Lower lobe of right lung (tissue), 2 donors: ENCODE data around the gene CPE. TPM values are rescaled to one million over a fixed set of nuclear protein-coding genes. Genes with fewer than 3 reads are reported as not detected.
"Not testable (repeated sequence)": the region's sequence is repeated elsewhere in the genome, so short reads cannot be mapped to it uniquely, and the experiment has no call there.

Experiments used
- ATAC-seq, 2 donors: fragments of 200-7000 bp; cut with Tn5 transposase; one replicate each; pipeline ENCODE4 v1.9.1; 2020 to 2022; ENCODE audit warnings: mild to moderate bottlenecking in 2 of 2, moderate library complexity in 2 of 2
- DNase-seq: peaks from one replicate; pipeline ENCODE4 v3.0.0-alpha.2; 2020
- H3K27ac ChIP-seq: fragments of 200-600 bp; one replicate; pipeline ENCODE4 v1.8.0; 2022
- H3K27me3 ChIP-seq: fragments of 200-600 bp; one replicate; pipeline ENCODE4 v1.8.0; 2022; ENCODE audit warnings: low read depth
- H3K36me3 ChIP-seq: fragments of 200-600 bp; one replicate; pipeline ENCODE4 v1.8.0; 2022; ENCODE audit warnings: mild to moderate bottlenecking
- H3K4me1 ChIP-seq: fragments of 200-600 bp; one replicate; pipeline ENCODE4 v1.8.0; 2022
- H3K4me3 ChIP-seq: fragments of 200-600 bp; one replicate; pipeline ENCODE4 v1.8.0; 2022; ENCODE audit warnings: mild to moderate bottlenecking
- H3K9me3 ChIP-seq: fragments of 200-600 bp; one replicate; pipeline ENCODE4 v1.8.0; 2022
- intact Hi-C: fragments of 100-400 bp; cut with DNase I; formaldehyde crosslinking; loops from one replicate; pipeline ENCODE4 v1.11.0; 2022
- total RNA-seq: library from RNA; stranded (reverse); fragmentation: NEBNext Ultra II Directional; extraction: Animal tissue kit (Norgen Biotek cat#: 25700); gene quantifications from one replicate; pipeline ENCODE4 v1.2.1, GENCODE V29; 2021
- TF ChIP-seq, protein P1 (sequence below): fragments of 200-600 bp; IDR thresholded peaks from one replicate; pipeline ENCODE4 v1.8.0; 2022; ENCODE audit warnings: antibody characterized with exemption, mild to moderate bottlenecking
- donor health status: DM: no; HTN: yes; CAD: no; lungs with severe emphysema.

Gene CPE
- total RNA-seq, 1 donor from 2014 or later: 36.9 TPM

DNA sequence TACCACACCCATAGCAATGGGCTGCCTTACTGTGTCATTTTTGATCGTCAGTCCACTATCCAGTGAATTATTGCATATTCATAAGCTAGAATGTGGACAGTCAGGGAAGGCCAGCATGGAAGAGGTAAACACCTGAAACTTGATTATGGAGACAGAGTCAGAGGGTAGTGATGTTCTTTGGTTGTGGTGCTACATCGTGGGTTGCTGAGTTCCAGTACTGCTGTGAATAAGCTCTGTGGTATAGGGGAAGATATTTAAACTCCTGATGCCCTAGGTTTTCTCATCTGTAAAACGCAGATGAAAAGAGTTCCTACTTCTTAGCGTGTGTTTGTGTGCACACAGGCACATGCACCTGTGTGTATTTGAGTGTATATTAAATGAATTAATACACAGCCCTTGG, 69.9 kb downstream of the CPE start:
- H3K4me1 ChIP-seq: no peaks in the 10 kb centered on the region
- H3K36me3 ChIP-seq: no peaks in the 10 kb centered on the region
- no peak for ATAC-seq
- DNase-seq: no peak
- H3K4me3 ChIP-seq: no peak overlapping the region
- H3K27ac ChIP-seq: no peak overlapping the region
- intact Hi-C loops: no loop called here
- TF ChIP-seq, protein P1, sequence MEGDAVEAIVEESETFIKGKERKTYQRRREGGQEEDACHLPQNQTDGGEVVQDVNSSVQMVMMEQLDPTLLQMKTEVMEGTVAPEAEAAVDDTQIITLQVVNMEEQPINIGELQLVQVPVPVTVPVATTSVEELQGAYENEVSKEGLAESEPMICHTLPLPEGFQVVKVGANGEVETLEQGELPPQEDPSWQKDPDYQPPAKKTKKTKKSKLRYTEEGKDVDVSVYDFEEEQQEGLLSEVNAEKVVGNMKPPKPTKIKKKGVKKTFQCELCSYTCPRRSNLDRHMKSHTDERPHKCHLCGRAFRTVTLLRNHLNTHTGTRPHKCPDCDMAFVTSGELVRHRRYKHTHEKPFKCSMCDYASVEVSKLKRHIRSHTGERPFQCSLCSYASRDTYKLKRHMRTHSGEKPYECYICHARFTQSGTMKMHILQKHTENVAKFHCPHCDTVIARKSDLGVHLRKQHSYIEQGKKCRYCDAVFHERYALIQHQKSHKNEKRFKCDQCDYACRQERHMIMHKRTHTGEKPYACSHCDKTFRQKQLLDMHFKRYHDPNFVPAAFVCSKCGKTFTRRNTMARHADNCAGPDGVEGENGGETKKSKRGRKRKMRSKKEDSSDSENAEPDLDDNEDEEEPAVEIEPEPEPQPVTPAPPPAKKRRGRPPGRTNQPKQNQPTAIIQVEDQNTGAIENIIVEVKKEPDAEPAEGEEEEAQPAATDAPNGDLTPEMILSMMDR: no peak
- no peaks in the 10 kb centered on the region for H3K9me3 ChIP-seq
- no peaks in the 10 kb centered on the region for H3K27me3 ChIP-seq

DNA sequence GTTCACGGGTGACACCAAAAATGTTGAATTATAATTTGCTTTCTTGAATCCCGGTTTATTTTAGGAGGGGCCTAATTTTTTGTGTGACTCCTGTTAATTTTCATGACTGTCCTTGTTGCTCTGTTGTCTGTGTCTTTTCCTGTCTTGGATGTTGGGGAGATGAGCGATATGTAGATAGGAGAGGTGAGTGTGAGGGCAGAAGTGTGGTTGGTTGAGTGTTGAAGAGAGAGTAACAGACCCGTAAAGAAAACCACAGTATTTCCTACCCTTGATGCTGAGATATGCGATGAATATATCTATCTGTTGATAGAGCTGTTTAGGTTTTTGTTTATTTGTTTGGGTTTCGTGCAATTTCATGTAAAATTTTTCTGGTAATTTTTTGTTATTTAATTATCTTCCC, 70.5 kb downstream of the CPE start:
- Histone ChIP-seq H3K36me3 (no peaks in the 10 kb centered on the region), H3K9me3 (no peaks in the 10 kb centered on the region), H3K4me1 (no peaks in the 10 kb centered on the region), H3K4me3 (no peak overlapping the region), H3K27ac (no peak overlapping the region), H3K27me3 (no peaks in the 10 kb centered on the region)
- TF ChIP-seq, protein P1: no peak
- DNase-seq (no peak), ATAC-seq (no peak)
- intact Hi-C loops: no loop called here

DNA sequence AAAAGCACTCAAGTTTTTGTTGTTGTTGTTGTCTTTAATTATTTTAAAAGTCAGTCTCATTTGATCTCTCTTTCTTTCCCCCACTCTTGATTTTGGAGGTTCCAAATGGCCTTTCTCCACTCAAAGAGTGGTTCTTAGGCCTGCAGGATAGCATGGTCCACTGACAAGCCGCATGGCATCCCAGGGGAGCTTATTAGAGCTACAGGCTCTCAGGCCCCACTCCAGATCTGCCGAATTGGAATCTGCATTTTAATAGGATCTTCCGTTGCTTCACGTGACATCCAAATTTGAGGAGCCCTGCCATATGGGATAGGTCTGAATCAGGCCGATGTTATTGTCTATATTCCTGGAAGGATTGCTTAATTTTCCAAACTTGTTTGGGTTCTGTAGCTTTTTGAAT, 72.1 kb downstream of the CPE start:
- H3K9me3 ChIP-seq: no peaks in the 10 kb centered on the region
- no peak overlapping the region for H3K27ac ChIP-seq
- H3K4me3 ChIP-seq: no peak overlapping the region
- no peaks in the 10 kb centered on the region for H3K27me3 ChIP-seq
- no peaks in the 10 kb centered on the region for H3K4me1 ChIP-seq
- no peaks in the 10 kb centered on the region for H3K36me3 ChIP-seq
- intact Hi-C loops: no loop called here
- no peak for ATAC-seq
- no peak for DNase-seq
- TF ChIP-seq, protein P1: no peak

- H3K36me3 ChIP-seq, intact Hi-C loops, ATAC-seq, H3K9me3 ChIP-seq, H3K4me3 ChIP-seq, H3K27me3 ChIP-seq, H3K27ac ChIP-seq, DNase-seq, H3K4me1 ChIP-seq: not testable (repeated sequence)
Measured at GRCh38 chr4:165453140-165453539, 74.3 kb downstream of the CPE start.

DNA sequence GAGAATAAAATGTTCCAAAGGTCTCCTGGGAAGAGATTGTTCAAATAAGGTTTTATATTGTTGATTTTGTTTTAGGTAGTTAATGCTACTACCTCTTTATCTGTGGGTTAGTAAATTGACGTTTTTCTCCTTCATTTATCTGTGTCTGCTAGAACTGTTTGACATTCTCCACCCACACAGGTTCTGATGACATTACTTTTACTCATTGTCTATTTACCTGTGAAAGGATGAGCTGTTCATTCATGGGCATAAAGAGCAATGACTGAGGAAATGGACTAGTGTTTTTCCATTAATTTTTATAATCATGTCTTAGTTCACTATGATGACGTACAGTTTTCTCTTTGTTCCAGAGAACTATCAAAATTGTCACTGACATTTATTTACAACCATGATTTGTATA, 75.6 kb downstream of the CPE start:
- no peak overlapping the region for H3K27ac ChIP-seq
- no peaks in the 10 kb centered on the region for H3K36me3 ChIP-seq
- no peaks in the 10 kb centered on the region for H3K9me3 ChIP-seq
- no peak overlapping the region for H3K4me3 ChIP-seq
- no peaks in the 10 kb centered on the region for H3K4me1 ChIP-seq
- TF ChIP-seq, protein P1: no peak
- intact Hi-C loops: no loop called here
- DNase-seq: no peak
- no peaks in the 10 kb centered on the region for H3K27me3 ChIP-seq
- ATAC-seq: no peak

- TF ChIP-seq, protein P1: no peak
- H3K4me3 ChIP-seq: no peak overlapping the region
- ATAC-seq: no peak
Measured at GRCh38 chr4:165457793-165458192, 79.0 kb downstream of the CPE start.

More at GRCh38 chr4:165457793-165458192, 79.0 kb downstream of the CPE start:
- intact Hi-C loops: no loop called here
- Histone ChIP-seq H3K27me3 (no peaks in the 10 kb centered on the region), H3K36me3 (no peaks in the 10 kb centered on the region), H3K9me3 (no peaks in the 10 kb centered on the region), H3K4me1 (no peaks in the 10 kb centered on the region), H3K27ac (no peak overlapping the region)
- DNase-seq: no peak
